ENCODE data around the gene USH2A.

The USH2A gene

DNA sequence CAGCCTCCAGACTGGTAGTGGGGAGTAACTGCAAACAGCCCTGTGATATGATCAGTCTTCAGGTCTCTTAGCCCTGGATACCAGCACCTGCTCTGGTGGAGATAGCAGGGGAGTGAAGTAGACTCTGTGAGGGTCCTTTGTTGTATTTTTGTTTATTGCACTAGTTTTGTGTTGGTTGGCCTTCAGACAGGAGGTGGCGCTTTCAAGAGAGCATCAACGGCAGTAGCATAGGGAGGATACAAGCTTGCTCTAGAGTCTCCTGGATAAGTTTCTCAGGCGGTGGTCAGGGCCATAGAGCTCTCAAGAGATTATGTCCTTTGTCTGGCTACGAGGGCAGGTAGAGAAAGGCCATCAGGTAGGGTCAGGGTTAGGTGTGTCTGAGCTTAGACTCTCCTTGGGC is 116.4 kb downstream of the USH2A start:
- H3K4me3 ChIP-seq (ENCODE audit: low read length): no peak overlapping the region
- no peak overlapping the region for H2AFZ ChIP-seq (ENCODE audit: low read depth, low read length)
- no peaks in the 10 kb centered on the region for H3K4me1 ChIP-seq (ENCODE audit: insufficient read depth, low read length)
- H3K27me3 ChIP-seq (ENCODE audit: insufficient read depth, low read length): no peaks in the 10 kb centered on the region
- H3K36me3 ChIP-seq (ENCODE audit: insufficient read depth, low read length): no peaks in the 10 kb centered on the region
- no peaks in the 10 kb centered on the region for H3K9me3 ChIP-seq (ENCODE audit: low read length)

DNA sequence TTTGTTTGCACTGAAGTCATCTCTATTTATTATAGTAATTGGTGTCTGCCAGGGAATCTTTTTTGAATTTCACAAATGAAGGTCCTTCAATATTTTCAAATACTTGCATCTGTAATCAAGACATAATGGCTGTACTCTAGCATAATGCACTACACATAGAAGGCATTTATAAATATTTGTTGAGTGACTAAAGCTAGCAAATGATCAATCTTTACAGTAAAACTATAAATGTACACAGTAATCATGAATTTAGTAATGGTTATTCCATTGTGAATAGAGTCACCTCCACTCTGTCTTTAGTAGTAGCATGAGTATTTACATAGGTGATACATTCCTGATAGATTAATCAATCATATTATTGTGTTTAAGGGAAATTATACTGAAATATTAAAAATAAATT is 119.6 kb downstream of the USH2A start:
- H3K27me3 ChIP-seq (ENCODE audit: insufficient read depth, low read length): no peaks in the 10 kb centered on the region
- no peaks in the 10 kb centered on the region for H3K4me1 ChIP-seq (ENCODE audit: insufficient read depth, low read length)
- H2AFZ ChIP-seq (ENCODE audit: low read depth, low read length): no peak overlapping the region
- no peaks in the 10 kb centered on the region for H3K36me3 ChIP-seq (ENCODE audit: insufficient read depth, low read length)
- H3K4me3 ChIP-seq (ENCODE audit: low read length): no peak overlapping the region
- no peaks in the 10 kb centered on the region for H3K9me3 ChIP-seq (ENCODE audit: low read length)

DNA sequence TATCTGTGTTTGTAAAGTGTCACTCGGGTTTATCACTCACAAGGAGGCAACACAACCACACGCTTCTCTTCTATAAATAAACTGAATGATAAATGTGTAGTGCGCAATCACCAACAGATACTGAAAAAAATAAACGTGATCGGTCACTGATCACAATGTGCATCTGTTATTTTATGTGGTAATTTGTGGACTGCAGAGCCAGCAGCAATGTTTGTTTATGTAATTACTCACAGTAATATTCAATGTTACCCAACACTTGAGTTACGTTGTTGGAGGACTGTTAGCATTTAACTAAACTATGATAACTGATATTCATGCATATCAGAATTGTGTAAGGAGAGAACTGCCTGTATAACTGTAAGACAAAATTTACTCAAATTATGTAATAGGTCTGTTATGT is 129.6 kb downstream of the USH2A start:
- no peaks in the 10 kb centered on the region for H3K4me1 ChIP-seq (ENCODE audit: insufficient read depth, low read length)
- no peaks in the 10 kb centered on the region for H3K27me3 ChIP-seq (ENCODE audit: insufficient read depth, low read length)
- no peaks in the 10 kb centered on the region for H3K9me3 ChIP-seq (ENCODE audit: low read length)
- no peak overlapping the region for H2AFZ ChIP-seq (ENCODE audit: low read depth, low read length)
- no peak overlapping the region for H3K4me3 ChIP-seq (ENCODE audit: low read length)
- H3K36me3 ChIP-seq (ENCODE audit: insufficient read depth, low read length): no peaks in the 10 kb centered on the region

DNA sequence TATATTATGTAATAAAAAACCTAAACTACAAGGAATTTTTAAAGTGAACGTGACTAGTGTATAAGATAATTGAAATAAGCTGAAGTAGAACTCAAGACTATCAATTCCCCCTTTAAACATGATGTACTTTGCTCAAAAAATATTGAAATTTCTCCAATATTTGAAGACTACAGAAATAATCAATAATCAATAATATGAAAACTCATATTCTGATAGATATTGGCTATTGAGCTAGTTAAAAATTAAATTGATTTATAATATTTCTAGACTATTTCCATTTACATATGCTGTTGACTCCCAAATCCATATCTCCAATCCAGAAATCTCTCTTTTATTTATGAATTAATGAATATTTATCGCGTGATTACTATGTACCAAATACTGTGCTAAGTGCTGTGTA is 133.2 kb downstream of the USH2A start:
- Histone ChIP-seq H3K36me3 (ENCODE audit: insufficient read depth, low read length) (no peaks in the 10 kb centered on the region), H3K27me3 (ENCODE audit: insufficient read depth, low read length) (no peaks in the 10 kb centered on the region), H2AFZ (ENCODE audit: low read depth, low read length) (no peak overlapping the region), H3K4me3 (ENCODE audit: low read length) (no peak overlapping the region), H3K9me3 (ENCODE audit: low read length) (peaks cover 8% of the 10 kb centered on the region), H3K4me1 (ENCODE audit: insufficient read depth, low read length) (no peaks in the 10 kb centered on the region)

DNA sequence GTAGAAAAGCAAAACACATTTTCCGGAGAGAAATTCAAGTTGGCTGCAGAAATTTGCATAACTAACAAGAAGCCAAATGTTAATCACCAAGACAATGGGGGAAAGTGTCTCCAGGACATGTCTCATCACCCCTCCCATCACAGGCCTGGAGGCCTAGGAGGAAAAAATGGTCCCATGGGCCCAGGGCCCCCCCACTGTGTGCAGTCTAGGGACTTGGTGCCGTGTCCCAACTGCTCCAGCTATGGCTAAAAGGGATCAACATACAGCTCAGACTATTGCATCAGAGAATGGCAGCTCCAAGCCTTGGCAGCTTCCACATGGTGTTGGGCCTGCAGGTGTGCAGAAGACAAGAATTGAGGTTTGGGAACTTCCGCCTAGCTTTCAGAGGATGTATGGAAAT is 138.2 kb downstream of the USH2A start:
- H3K4me3 ChIP-seq (ENCODE audit: low read length): no peak overlapping the region
- H3K4me1 ChIP-seq (ENCODE audit: insufficient read depth, low read length): no peaks in the 10 kb centered on the region
- H3K36me3 ChIP-seq (ENCODE audit: insufficient read depth, low read length): no peaks in the 10 kb centered on the region
- H3K27me3 ChIP-seq (ENCODE audit: insufficient read depth, low read length): no peaks in the 10 kb centered on the region
- no peak overlapping the region for H2AFZ ChIP-seq (ENCODE audit: low read depth, low read length)
- H3K9me3 ChIP-seq (ENCODE audit: low read length): peaks cover 8% of the 10 kb centered on the region

DNA sequence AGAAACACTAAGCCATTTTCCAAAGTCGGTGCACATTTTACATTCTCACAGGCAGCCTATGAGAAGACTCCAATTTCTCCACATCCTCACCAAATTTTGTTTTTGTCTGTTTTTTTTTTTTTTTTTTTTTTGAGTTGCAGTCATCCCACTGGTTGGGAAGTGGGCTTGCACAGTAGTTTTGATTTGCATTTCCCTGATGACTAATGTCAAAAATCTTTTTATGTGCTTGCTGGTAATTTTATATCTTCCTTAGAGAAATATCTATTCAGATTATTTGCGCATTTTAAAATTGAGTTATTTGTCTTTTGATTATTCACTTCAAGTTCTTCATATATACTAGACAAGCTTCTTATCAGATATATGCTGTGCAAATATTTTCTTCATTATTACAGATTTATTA is 141.5 kb downstream of the USH2A start:
- Histone ChIP-seq H2AFZ (ENCODE audit: low read depth, low read length) (no peak overlapping the region), H3K36me3 (ENCODE audit: insufficient read depth, low read length) (no peaks in the 10 kb centered on the region), H3K27me3 (ENCODE audit: insufficient read depth, low read length) (no peaks in the 10 kb centered on the region), H3K4me3 (ENCODE audit: low read length) (no peak overlapping the region), H3K4me1 (ENCODE audit: insufficient read depth, low read length) (no peaks in the 10 kb centered on the region), H3K9me3 (ENCODE audit: low read length) (peaks cover 8% of the 10 kb centered on the region)

DNA sequence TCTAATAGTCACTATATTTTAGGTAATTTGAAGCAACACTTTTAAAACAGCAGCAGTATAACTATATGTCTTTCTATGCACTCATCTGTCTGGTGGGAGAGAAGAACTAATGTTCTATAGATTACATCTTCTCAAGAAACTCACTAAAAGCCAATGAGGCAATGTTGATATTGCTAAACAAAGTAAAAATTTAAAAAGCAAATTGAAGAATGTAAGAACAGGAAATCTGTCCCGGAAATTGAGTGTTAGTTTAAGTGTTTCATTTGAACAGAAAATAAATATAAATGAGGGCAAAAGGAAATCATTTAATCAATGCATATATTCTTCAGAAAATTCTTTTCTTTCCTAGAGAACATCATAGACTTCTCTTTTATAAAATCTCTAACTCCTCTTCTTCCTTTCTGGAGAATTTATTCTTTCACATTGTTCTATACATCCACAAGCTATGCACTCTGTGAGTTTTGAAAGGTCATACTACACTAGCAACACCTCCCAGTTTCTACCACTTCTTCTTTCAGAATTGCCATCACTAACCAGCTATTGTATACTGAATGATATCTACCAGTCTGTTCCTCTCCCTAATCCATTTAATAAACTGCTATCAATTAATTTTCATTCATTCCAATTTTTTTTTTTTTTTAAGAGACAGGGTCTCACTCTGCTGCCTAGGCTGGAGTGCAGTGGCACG is 153.0 kb downstream of the USH2A start:
- Histone ChIP-seq H3K4me3 (ENCODE audit: low read length) (no peak overlapping the region), H3K27me3 (ENCODE audit: insufficient read depth, low read length) (no peaks in the 10 kb centered on the region), H3K4me1 (ENCODE audit: insufficient read depth, low read length) (no peaks in the 10 kb centered on the region), H3K9me3 (ENCODE audit: low read length) (no peaks in the 10 kb centered on the region), H2AFZ (ENCODE audit: low read depth, low read length) (no peak overlapping the region), H3K36me3 (ENCODE audit: insufficient read depth, low read length) (no peaks in the 10 kb centered on the region)

DNA sequence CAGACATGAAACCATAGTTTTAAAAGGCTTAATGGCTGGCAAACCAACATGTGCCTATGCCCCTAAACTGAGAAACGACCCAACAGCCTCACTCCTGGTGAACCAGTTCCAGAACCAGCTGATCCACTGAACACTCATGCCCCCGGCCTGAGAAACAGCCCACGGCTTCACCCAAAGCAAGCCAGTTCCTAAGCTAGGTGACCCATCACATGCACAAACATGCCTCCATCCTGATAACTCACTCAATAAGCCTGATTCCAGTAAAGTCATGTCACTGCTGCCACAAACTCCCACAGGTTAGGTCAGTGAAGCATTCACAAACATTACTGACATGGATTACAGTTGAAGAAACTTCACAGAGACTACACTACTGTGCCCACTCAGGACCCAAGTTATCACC is 161.6 kb downstream of the USH2A start:
- Histone ChIP-seq H3K4me1 (ENCODE audit: insufficient read depth, low read length) (no peaks in the 10 kb centered on the region), H3K4me3 (ENCODE audit: low read length) (no peak overlapping the region), H3K36me3 (ENCODE audit: insufficient read depth, low read length) (no peaks in the 10 kb centered on the region), H2AFZ (ENCODE audit: low read depth, low read length) (no peak overlapping the region), H3K27me3 (ENCODE audit: insufficient read depth, low read length) (no peaks in the 10 kb centered on the region), H3K9me3 (ENCODE audit: low read length) (no peaks in the 10 kb centered on the region)

DNA sequence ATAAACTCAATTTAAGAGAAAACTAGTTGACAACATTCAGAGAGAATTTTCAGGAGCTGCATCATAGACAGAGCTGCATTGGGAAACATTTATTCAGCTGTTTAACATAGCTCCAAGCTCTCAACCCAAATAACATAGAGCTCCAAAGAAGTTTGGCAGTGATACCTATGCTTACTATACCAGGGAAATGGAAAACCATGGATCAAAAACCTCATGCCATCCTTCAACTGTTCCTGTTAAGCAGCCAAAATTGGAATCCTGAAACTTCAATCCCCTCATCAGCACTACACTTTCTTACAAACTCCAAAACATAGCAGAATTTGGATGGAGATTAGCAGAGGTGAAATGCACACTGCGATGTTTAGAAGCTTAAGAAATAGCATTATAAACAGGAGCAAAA is 164.4 kb downstream of the USH2A start:
- no peaks in the 10 kb centered on the region for H3K4me1 ChIP-seq (ENCODE audit: insufficient read depth, low read length)
- H3K9me3 ChIP-seq (ENCODE audit: low read length): no peaks in the 10 kb centered on the region
- no peaks in the 10 kb centered on the region for H3K36me3 ChIP-seq (ENCODE audit: insufficient read depth, low read length)
- no peak overlapping the region for H3K4me3 ChIP-seq (ENCODE audit: low read length)
- H3K27me3 ChIP-seq (ENCODE audit: insufficient read depth, low read length): no peaks in the 10 kb centered on the region
- H2AFZ ChIP-seq (ENCODE audit: low read depth, low read length): no peak overlapping the region

DNA sequence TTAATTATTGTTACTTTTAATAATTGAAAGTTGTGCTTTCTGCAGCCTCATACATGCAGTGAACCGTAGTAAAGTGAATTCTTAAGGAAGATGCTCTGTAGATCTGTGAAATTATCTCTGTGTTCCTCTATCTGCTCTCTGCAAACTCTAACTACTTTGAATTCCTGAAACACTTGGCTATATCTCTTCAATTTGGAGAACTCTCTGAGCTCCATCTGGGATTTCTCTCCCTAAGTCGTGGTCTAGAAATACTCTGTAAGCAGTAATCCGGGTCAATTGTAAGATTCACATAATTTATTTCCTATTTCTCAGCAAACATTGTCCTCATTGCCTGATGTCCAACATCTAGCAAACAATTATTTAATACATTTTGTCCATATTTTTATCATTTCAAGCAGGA is 164.9 kb downstream of the USH2A start:
- H3K27me3 ChIP-seq (ENCODE audit: insufficient read depth, low read length): no peaks in the 10 kb centered on the region
- no peak overlapping the region for H3K4me3 ChIP-seq (ENCODE audit: low read length)
- no peaks in the 10 kb centered on the region for H3K4me1 ChIP-seq (ENCODE audit: insufficient read depth, low read length)
- no peaks in the 10 kb centered on the region for H3K36me3 ChIP-seq (ENCODE audit: insufficient read depth, low read length)
- H2AFZ ChIP-seq (ENCODE audit: low read depth, low read length): no peak overlapping the region
- no peaks in the 10 kb centered on the region for H3K9me3 ChIP-seq (ENCODE audit: low read length)

DNA sequence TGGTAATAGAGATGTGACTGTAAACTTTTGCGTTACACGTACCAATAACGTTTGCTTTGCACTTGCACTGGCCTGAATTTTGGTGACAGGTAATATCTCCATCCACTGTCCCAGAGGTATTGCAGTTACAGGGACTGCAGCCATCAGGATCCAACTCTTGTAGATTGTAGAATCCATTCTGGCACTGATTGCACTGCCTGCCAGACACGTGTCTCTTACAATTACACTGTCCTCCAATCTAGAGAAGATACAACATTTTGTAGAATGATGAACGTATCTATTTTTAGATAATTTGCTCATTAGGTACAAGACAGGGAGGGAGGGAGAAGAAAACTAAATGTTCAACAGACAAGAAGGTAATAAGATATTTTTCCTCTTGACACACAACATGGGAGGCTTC is 172.4 kb downstream of the USH2A start:
- no peaks in the 10 kb centered on the region for H3K9me3 ChIP-seq (ENCODE audit: low read length)

DNA sequence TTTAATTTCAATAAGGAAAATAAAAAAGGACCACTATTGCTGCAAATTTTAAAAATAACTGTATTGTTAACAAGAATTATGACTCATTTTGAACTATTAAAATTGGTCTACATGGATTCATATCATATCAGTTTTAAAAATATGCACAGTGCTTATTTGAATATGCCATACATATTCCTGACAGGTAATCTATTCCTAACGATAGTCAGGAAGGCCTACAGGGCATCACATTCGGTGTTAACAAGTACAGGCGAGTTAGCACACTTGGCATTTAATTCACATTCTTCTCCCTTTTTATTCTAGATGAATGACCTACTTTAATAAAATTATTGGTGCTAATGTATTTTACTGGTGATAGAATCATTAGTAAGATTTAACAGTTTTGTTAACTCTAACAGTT is 174.6 kb downstream of the USH2A start:
- no peaks in the 10 kb centered on the region for H3K27me3 ChIP-seq (ENCODE audit: insufficient read depth, low read length)

More for the DNA sequence above, 172.4 kb downstream of the USH2A start:
- Histone ChIP-seq H3K4me1 (ENCODE audit: insufficient read depth, low read length) (no peaks in the 10 kb centered on the region), H3K27me3 (ENCODE audit: insufficient read depth, low read length) (no peaks in the 10 kb centered on the region), H3K36me3 (ENCODE audit: insufficient read depth, low read length) (no peaks in the 10 kb centered on the region), H3K4me3 (ENCODE audit: low read length) (no peak overlapping the region), H2AFZ (ENCODE audit: low read depth, low read length) (no peak overlapping the region)

DNA sequence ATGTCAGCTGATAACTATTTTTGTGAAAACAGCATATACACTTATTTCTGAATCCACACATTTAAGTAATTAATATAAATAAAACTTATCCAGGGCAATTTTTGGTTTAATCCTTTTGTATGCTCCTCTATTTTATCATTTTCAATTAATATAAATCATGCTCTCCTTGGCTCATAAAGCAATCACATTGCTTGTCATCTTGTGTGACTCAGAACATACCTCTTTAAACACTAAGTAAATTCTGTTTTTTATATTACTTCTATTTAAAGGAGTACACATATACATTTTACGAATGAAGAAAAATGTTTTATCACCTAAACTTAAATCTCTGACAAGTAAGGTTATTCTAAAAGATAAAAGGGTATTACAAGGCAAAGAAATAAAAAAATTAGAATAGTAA is 175.3 kb downstream of the USH2A start:
- Histone ChIP-seq H2AFZ (ENCODE audit: low read depth, low read length) (no peak overlapping the region), H3K4me1 (ENCODE audit: insufficient read depth, low read length) (no peaks in the 10 kb centered on the region), H3K4me3 (ENCODE audit: low read length) (no peak overlapping the region), H3K9me3 (ENCODE audit: low read length) (no peaks in the 10 kb centered on the region), H3K36me3 (ENCODE audit: insufficient read depth, low read length) (no peaks in the 10 kb centered on the region), H3K27me3 (ENCODE audit: insufficient read depth, low read length) (no peaks in the 10 kb centered on the region)

More for the DNA sequence above, 174.6 kb downstream of the USH2A start:
- H2AFZ ChIP-seq (ENCODE audit: low read depth, low read length): no peak overlapping the region
- H3K36me3 ChIP-seq (ENCODE audit: insufficient read depth, low read length): no peaks in the 10 kb centered on the region
- H3K4me3 ChIP-seq (ENCODE audit: low read length): no peak overlapping the region
- no peaks in the 10 kb centered on the region for H3K9me3 ChIP-seq (ENCODE audit: low read length)
- no peaks in the 10 kb centered on the region for H3K4me1 ChIP-seq (ENCODE audit: insufficient read depth, low read length)

DNA sequence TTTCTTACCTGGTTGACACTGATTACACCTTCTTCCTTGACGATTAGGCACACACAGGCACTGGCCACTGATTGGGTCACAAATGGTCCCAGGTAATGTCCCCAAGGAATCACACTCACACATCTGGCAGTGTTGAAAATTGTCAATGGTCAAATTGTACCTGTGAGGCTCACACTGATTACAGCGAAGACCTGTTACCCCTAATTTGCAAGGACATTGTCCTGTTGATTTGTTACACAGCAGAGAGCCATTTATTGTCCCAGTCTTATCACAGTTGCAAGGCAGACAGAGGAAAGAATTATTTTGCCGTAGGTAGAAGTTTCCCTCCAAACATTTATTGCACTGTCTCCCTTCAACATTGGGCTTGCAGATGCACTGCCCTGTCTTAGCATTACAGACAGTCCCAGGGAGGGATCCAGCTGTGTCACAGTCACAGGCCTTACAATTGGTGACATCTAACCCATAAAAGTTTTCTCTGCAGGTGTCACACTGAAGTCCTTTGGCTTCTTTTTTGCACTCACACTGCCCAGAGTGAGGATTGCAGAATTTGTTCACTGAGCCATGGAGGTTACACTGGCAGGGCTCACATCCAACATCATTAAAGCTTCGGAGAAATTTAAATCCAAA is 176.6 kb downstream of the USH2A start:
- Histone ChIP-seq H3K27me3 (ENCODE audit: insufficient read depth, low read length) (no peaks in the 10 kb centered on the region), H3K4me1 (ENCODE audit: insufficient read depth, low read length) (no peaks in the 10 kb centered on the region), H3K36me3 (ENCODE audit: insufficient read depth, low read length) (no peaks in the 10 kb centered on the region), H3K9me3 (ENCODE audit: low read length) (no peaks in the 10 kb centered on the region), H2AFZ (ENCODE audit: low read depth, low read length) (no peak overlapping the region), H3K4me3 (ENCODE audit: low read length) (no peak overlapping the region)
